K562 (cell line): ENCODE results near the gene MED20. TPM values are rescaled to one million over a fixed set of nuclear protein-coding genes. Genes with fewer than 3 reads are reported as not detected.

Source experiments
- FOS ChIP-seq: IDR thresholded peaks from 3 replicates; pipeline ENCODE4 v1.6.1; 2011; ENCODE audit not compliant: insufficient read length; ENCODE audit errors: extremely low read depth
- FOXP1 ChIP-seq: sonication (generic); formaldehyde crosslinking; IDR thresholded peaks from 2 replicates; pipeline ENCODE4 v1.8.0; 2022; ENCODE audit warnings: mild to moderate bottlenecking, missing genetic modification reagents
- KLF16 ChIP-seq: IDR thresholded peaks from 2 replicates; pipeline ENCODE4 v1.6.1; 2016; ENCODE audit warnings: antibody characterized with exemption
- MTA2 ChIP-seq: fragments of 450-650 bp; IDR thresholded peaks from 2 replicates; pipeline ENCODE4 v1.6.1; 2016; ENCODE audit warnings: low read depth
- NCOA4 ChIP-seq: fragments of 450-650 bp; IDR thresholded peaks from 2 replicates; pipeline ENCODE4 v1.6.1; 2018; ENCODE audit warnings: mild to moderate bottlenecking; ENCODE audit not compliant: partially characterized antibody
- POLR2A ChIP-seq: fragments of 450-650 bp; conservative IDR thresholded peaks from 2 replicates; pipeline ENCODE4 v1.6.1; 2016
- POLR2G ChIP-seq: fragments of 200-400 bp; formaldehyde crosslinking; IDR thresholded peaks from 2 replicates; pipeline ENCODE4 v1.6.1; 2017; ENCODE audit warnings: low read depth, mild to moderate bottlenecking, antibody characterized with exemption, low read length, moderate library complexity
- PRPF4 ChIP-seq: fragments of 200-400 bp; formaldehyde crosslinking; IDR thresholded peaks from one replicate; pipeline ENCODE4 v1.6.1; 2017; ENCODE audit warnings: low read length, low read depth, mild to moderate bottlenecking; ENCODE audit not compliant: insufficient read depth, poor library complexity, severe bottlenecking
- SRSF3 ChIP-seq: fragments of 200-400 bp; formaldehyde crosslinking; IDR thresholded peaks from 2 replicates; pipeline ENCODE4 v1.6.1; 2016; ENCODE audit warnings: mild to moderate bottlenecking, low read length, moderate library complexity; ENCODE audit not compliant: insufficient read depth
- XRCC5 ChIP-seq: fragments of 200-400 bp; formaldehyde crosslinking; IDR thresholded peaks from 2 replicates; pipeline ENCODE4 v1.6.1; 2017; ENCODE audit warnings: low read depth, mild to moderate bottlenecking, low read length
- ZNF175 ChIP-seq: fragments of 200-800 bp; sonication (Bioruptor generic); IDR thresholded peaks from 2 replicates; pipeline ENCODE4 v1.6.1; 2016; ENCODE audit warnings: low read depth, mild to moderate bottlenecking, missing genetic modification characterization, missing compliant biosample characterization
- polyA plus RNA-seq, 8 experiments: library from polyadenylated mRNA; depleted of rRNA in 4 of 8; stranded (reverse) in 5 of 8; unstranded in 3 of 8; fragments of >200 nt; fragmentation: Nextera tagmentation in 2 of 8; fragmentation: Illumina TruSeq in 1 of 8; extraction: Ambion mirVana in 2 of 8; extraction: Trizol in 1 of 8; gene quantifications; 2 replicates each; pipeline versions ENCODE4 v1.2.1 to v1.2.3, GENCODE V29; 2011 to 2014; ENCODE audit warnings: inconsistent platforms in 1 of 8, missing spikeins in 1 of 8
- total RNA-seq, 7 experiments: library from RNA; depleted of rRNA in 6 of 7; stranded (reverse); fragments of >200 nt in 6 of 7; fragmentation: Illumina TruSeq in 2 of 7; extraction: Trizol in 2 of 7; gene quantifications; 2 replicates each; pipeline versions ENCODE4 v1.2.1 to v1.2.3, GENCODE V29; 2011 to 2021; ENCODE audit warnings: low replicate concordance in 1 of 7
- TF ChIP-seq, protein P1 (sequence below): fragments of 450-650 bp; IDR thresholded peaks from 2 replicates; pipeline ENCODE4 v1.6.1; 2016; ENCODE audit warnings: borderline replicate concordance
- TF ChIP-seq, protein P2 (sequence below): IDR thresholded peaks from 3 replicates; pipeline ENCODE4 v1.6.1; 2011; ENCODE audit warnings: borderline replicate concordance, mild to moderate bottlenecking, moderate library complexity; ENCODE audit not compliant: insufficient read length; ENCODE audit errors: extremely low read depth
- TF ChIP-seq, protein P3 (sequence below): sonication (generic); formaldehyde crosslinking; IDR thresholded peaks from 2 replicates; pipeline ENCODE4 v1.8.1; 2023; ENCODE audit warnings: missing genetic modification reagents, mild to moderate bottlenecking, borderline replicate concordance

Gene MED20
- total and polyA plus RNA-seq, 9 of the 15 experiments (the other 6 are each of a cell fraction or from before 2014, with no cell fraction given) = 27.3 to 80.9 (median 46.0) TPM

DNA sequence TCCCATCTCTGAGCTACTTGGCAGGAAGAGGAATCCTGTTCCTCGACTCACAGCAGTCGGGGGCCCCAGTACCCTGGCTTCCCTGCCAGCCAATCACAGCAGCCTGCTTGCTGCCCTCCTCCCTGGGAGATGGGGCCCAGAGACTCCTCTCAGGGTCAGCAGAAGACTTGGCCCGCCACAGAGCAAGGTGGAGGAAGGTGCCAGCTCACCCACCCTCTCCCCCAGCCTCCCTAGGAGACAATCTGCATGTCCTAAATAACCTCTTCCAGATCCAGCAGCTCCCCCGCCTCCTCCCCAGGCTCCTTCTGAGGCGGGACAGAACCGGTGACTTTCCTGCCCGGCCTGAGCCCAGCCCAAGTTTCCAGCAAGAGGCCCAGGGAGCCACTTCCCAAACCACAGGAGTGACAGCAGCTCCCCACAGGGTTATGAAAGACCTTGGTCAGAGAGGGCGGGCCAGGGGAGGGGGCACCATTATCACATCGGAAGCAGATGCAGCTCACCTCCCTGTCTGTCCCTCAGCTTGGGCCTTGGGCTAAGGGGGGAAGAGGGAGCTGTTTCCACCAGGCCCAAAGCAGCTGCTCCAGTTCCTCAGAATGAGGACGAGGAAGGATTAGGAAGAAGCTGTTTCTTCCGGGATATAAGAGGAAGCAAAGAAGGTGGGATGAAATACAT lies 18.4 kb upstream of the MED20 start (continued):
- TF ChIP-seq, protein P1, sequence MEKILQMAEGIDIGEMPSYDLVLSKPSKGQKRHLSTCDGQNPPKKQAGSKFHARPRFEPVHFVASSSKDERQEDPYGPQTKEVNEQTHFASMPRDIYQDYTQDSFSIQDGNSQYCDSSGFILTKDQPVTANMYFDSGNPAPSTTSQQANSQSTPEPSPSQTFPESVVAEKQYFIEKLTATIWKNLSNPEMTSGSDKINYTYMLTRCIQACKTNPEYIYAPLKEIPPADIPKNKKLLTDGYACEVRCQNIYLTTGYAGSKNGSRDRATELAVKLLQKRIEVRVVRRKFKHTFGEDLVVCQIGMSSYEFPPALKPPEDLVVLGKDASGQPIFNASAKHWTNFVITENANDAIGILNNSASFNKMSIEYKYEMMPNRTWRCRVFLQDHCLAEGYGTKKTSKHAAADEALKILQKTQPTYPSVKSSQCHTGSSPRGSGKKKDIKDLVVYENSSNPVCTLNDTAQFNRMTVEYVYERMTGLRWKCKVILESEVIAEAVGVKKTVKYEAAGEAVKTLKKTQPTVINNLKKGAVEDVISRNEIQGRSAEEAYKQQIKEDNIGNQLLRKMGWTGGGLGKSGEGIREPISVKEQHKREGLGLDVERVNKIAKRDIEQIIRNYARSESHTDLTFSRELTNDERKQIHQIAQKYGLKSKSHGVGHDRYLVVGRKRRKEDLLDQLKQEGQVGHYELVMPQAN = no peak
- TF ChIP-seq KLF16 (peak; percentile 80), XRCC5 (0 out of 2 replicates have a peak, but pooled peaks have one; percentile 37), PRPF4 (no peak), FOS (no peak), FOXP1 (CRISPR knock-in tag) (0 out of 2 replicates have a peak, but pooled peaks have one; percentile 21), ZNF175 (CRISPR knock-in tag) (no peak), POLR2A (peak; percentile 47), NCOA4 (no peak), SRSF3 (no peak), MTA2 (peak; percentile 54), POLR2G (peak; percentile 62)
- TF ChIP-seq, protein P2, sequence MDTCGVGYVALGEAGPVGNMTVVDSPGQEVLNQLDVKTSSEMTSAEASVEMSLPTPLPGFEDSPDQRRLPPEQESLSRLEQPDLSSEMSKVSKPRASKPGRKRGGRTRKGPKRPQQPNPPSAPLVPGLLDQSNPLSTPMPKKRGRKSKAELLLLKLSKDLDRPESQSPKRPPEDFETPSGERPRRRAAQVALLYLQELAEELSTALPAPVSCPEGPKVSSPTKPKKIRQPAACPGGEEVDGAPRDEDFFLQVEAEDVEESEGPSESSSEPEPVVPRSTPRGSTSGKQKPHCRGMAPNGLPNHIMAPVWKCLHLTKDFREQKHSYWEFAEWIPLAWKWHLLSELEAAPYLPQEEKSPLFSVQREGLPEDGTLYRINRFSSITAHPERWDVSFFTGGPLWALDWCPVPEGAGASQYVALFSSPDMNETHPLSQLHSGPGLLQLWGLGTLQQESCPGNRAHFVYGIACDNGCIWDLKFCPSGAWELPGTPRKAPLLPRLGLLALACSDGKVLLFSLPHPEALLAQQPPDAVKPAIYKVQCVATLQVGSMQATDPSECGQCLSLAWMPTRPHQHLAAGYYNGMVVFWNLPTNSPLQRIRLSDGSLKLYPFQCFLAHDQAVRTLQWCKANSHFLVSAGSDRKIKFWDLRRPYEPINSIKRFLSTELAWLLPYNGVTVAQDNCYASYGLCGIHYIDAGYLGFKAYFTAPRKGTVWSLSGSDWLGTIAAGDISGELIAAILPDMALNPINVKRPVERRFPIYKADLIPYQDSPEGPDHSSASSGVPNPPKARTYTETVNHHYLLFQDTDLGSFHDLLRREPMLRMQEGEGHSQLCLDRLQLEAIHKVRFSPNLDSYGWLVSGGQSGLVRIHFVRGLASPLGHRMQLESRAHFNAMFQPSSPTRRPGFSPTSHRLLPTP = no peak
- TF ChIP-seq, protein P3, sequence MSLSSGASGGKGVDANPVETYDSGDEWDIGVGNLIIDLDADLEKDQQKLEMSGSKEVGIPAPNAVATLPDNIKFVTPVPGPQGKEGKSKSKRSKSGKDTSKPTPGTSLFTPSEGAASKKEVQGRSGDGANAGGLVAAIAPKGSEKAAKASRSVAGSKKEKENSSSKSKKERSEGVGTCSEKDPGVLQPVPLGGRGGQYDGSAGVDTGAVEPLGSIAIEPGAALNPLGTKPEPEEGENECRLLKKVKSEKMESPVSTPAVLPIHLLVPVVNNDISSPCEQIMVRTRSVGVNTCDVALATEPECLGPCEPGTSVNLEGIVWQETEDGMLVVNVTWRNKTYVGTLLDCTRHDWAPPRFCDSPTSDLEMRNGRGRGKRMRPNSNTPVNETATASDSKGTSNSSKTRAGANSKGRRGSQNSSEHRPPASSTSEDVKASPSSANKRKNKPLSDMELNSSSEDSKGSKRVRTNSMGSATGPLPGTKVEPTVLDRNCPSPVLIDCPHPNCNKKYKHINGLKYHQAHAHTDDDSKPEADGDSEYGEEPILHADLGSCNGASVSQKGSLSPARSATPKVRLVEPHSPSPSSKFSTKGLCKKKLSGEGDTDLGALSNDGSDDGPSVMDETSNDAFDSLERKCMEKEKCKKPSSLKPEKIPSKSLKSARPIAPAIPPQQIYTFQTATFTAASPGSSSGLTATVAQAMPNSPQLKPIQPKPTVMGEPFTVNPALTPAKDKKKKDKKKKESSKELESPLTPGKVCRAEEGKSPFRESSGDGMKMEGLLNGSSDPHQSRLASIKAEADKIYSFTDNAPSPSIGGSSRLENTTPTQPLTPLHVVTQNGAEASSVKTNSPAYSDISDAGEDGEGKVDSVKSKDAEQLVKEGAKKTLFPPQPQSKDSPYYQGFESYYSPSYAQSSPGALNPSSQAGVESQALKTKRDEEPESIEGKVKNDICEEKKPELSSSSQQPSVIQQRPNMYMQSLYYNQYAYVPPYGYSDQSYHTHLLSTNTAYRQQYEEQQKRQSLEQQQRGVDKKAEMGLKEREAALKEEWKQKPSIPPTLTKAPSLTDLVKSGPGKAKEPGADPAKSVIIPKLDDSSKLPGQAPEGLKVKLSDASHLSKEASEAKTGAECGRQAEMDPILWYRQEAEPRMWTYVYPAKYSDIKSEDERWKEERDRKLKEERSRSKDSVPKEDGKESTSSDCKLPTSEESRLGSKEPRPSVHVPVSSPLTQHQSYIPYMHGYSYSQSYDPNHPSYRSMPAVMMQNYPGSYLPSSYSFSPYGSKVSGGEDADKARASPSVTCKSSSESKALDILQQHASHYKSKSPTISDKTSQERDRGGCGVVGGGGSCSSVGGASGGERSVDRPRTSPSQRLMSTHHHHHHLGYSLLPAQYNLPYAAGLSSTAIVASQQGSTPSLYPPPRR (CRISPR knock-in tag) = no peak
